ENCODE data around the gene PTPN20.
A peak's percentile ranks its signal among the peaks of the same experiment; 100 is the strongest.
"Not testable (repeated sequence)": the region's sequence is repeated elsewhere in the genome, so short reads cannot be mapped to it uniquely, and the experiment has no call there.

Gene PTPN20

GRCh38 chr10:46911144-46911876 is at the start of gene PTPN20:
TSS of gene PTPN20 (plus strand) at chr10:46911428. CDS start at chr10:46932500, 21,072 bp downstream.
- not testable (repeated sequence) for DNase-seq
- peak; percentile 42 for ATAC-seq

- not testable (repeated sequence) for ATAC-seq, DNase-seq
These were observed 41.5 kb upstream of the PTPN20 start for GRCh38 chr10:46869716-46870115.

- ATAC-seq = not testable (repeated sequence)
These were observed 39.6 kb upstream of the PTPN20 start for GRCh38 chr10:46871583-46871982.

GRCh38 chr10:46875304-46875703 is 35.9 kb upstream of the PTPN20 start:
- not testable (repeated sequence) for DNase-seq

More at GRCh38 chr10:46871583-46871982, 39.6 kb upstream of the PTPN20 start:
- DNase-seq = not testable (repeated sequence)

GRCh38 chr10:46876773-46877172 is 34.5 kb upstream of the PTPN20 start:
- not testable (repeated sequence) for ATAC-seq, DNase-seq

More at GRCh38 chr10:46875304-46875703, 35.9 kb upstream of the PTPN20 start:
- not testable (repeated sequence) for ATAC-seq

GRCh38 chr10:46878761-46879160 is 32.5 kb upstream of the PTPN20 start:
- ATAC-seq, DNase-seq: not testable (repeated sequence)

GRCh38 chr10:46890813-46891611 is 20.2 kb upstream of the PTPN20 start:
- peak; percentile 41 for DNase-seq
- not testable (repeated sequence) for ATAC-seq

GRCh38 chr10:46896762-46897692 is 14.2 kb upstream of the PTPN20 start:
- not testable (repeated sequence) for DNase-seq
- ATAC-seq = peak; percentile 19

GRCh38 chr10:46901247-46901646 is 10.0 kb upstream of the PTPN20 start:
- ATAC-seq, DNase-seq: not testable (repeated sequence)

- not testable (repeated sequence) for ATAC-seq, DNase-seq
These were observed 7.4 kb upstream of the PTPN20 start for GRCh38 chr10:46903874-46904273.

GRCh38 chr10:46906359-46906758 is 4.9 kb upstream of the PTPN20 start:
- ATAC-seq, DNase-seq: not testable (repeated sequence)

- peak; percentile 24 for ATAC-seq
- DNase-seq = not testable (repeated sequence)
These were observed 3.8 kb upstream of the PTPN20 start for GRCh38 chr10:46907185-46908117.

GRCh38 chr10:46922498-46922897 is 11.3 kb downstream of the PTPN20 start:
- not testable (repeated sequence) for ATAC-seq, DNase-seq

- DNase-seq, ATAC-seq: not testable (repeated sequence)
These were observed 13.9 kb downstream of the PTPN20 start for GRCh38 chr10:46925156-46925555.

- ATAC-seq, DNase-seq: not testable (repeated sequence)
These were observed 14.6 kb downstream of the PTPN20 start for GRCh38 chr10:46925853-46926252.

- ATAC-seq, DNase-seq: not testable (repeated sequence)
These were observed 17.6 kb downstream of the PTPN20 start for GRCh38 chr10:46928810-46929209.

- DNase-seq, ATAC-seq: not testable (repeated sequence)
These were observed 21.2 kb downstream of the PTPN20 start for GRCh38 chr10:46932383-46932782.

GRCh38 chr10:46941091-46941490 is 29.9 kb downstream of the PTPN20 start:
- ATAC-seq, DNase-seq: not testable (repeated sequence)

GRCh38 chr10:46948687-46949518 is 37.7 kb downstream of the PTPN20 start:
- DNase-seq, ATAC-seq: not testable (repeated sequence)
